Spleen (tissue), 11 donors: ENCODE results near the gene FILIP1. TPM values are rescaled to one million over a fixed set of nuclear protein-coding genes. Genes with fewer than 3 reads are reported as not detected.
A peak's percentile ranks its signal among the peaks of the same experiment; 100 is the strongest.

ENCODE experiments used
- DNase-seq: peaks from one replicate; pipeline ENCODE4 v3.0.0-alpha.2; 2020
- H3K27ac ChIP-seq, 8 donors: fragments of 200-600 bp; sonication (generic) in 7 of 8; 1 replicate in 4 of 8; 2 replicates in 4 of 8; pipeline versions ENCODE4 v1.5.0 to v1.8.0; 2016 to 2021; ENCODE audit warnings: inconsistent platforms in 4 of 8, mild to moderate bottlenecking in 4 of 8, moderate library complexity in 1 of 8
- H3K27me3 ChIP-seq, 7 donors: fragments of 200-600 bp; sonication (generic) in 6 of 7; replicated peaks in 1 of 7; 1 replicate in 4 of 7; 2 replicates in 3 of 7; pipeline versions ENCODE4 v1.5.0 to v1.8.0; 2016 to 2021; ENCODE audit warnings: inconsistent platforms in 3 of 7, mild to moderate bottlenecking in 1 of 7
- H3K36me3 ChIP-seq, 6 donors: fragments of 200-600 bp; sonication (generic) in 5 of 6; 1 replicate in 4 of 6; 2 replicates in 2 of 6; pipeline versions ENCODE4 v1.5.0 to v1.8.0; 2016 to 2021; ENCODE audit warnings: inconsistent platforms in 2 of 6
- H3K4me1 ChIP-seq, 6 donors: fragments of 200-600 bp; sonication (generic) in 5 of 6; 1 replicate in 3 of 6; 2 replicates in 3 of 6; pipeline versions ENCODE4 v1.5.0 to v1.8.0; 2016 to 2021; ENCODE audit warnings: inconsistent platforms in 3 of 6
- H3K4me3 ChIP-seq, 8 donors: fragments of 200-600 bp; sonication (generic) in 7 of 8; 1 replicate in 4 of 8; 2 replicates in 4 of 8; pipeline versions ENCODE4 v1.5.0 to v1.8.0; 2016 to 2021; ENCODE audit warnings: inconsistent platforms in 4 of 8, mild to moderate bottlenecking in 4 of 8, moderate library complexity in 2 of 8
- H3K9me3 ChIP-seq, 8 donors: fragments of 200-600 bp; sonication (generic) in 7 of 8; 1 replicate in 4 of 8; 2 replicates in 4 of 8; pipeline versions ENCODE4 v1.5.0 to v1.8.0; 2016 to 2021; ENCODE audit warnings: inconsistent platforms in 4 of 8
- POLR2A ChIP-seq, 3 donors: fragments of 450-650 bp; IDR thresholded peaks; one replicate each; pipeline ENCODE4 v1.5.1; 2017; ENCODE audit warnings: antibody characterized with exemption in 3 of 3, mild to moderate bottlenecking in 1 of 3
- POLR2AphosphoS5 ChIP-seq, 3 donors: sonication (generic); formaldehyde crosslinking; IDR thresholded peaks; one replicate each; pipeline ENCODE4 v1.5.1; 2017; ENCODE audit warnings: antibody characterized with exemption in 3 of 3
- WGBS, 5 donors: extraction: QIAGEN DNeasy Blood & Tissue Kit in 3 of 5; methylation state at CpG; one replicate each; pipeline versions ENCODE4 v1.1.5 to v1.1.7; 2013 to 2018; 5-methylcytosine and 5-hydroxymethylcytosine counted together
- intact Hi-C: fragments of 100-400 bp; cut with DNase I; formaldehyde crosslinking; loops from one replicate; pipeline ENCODE4 v1.15.0; 2023; ENCODE audit warnings: low total_unique reads
- polyA plus RNA-seq, 3 donors: library from polyadenylated mRNA; stranded (reverse); fragments of 200-250 nt; gene quantifications; one replicate each; pipeline ENCODE4 v1.2.1, GENCODE V29; 2013
- total RNA-seq, 7 donors: library from RNA; depleted of rRNA in 3 of 7; stranded (reverse); fragments of >200 nt in 3 of 7; fragmentation: NEBNext Ultra II Directional in 4 of 7; extraction: Animal tissue kit (Norgen Biotek cat#: 25700) in 4 of 7; gene quantifications; one replicate each; pipeline versions ENCODE4 v1.1.0 to v1.2.1, GENCODE V29; 2016 to 2021
- TF ChIP-seq, protein P1 (sequence below), 11 experiments: fragments of 200-600 bp in 7 of 11; fragments of 450-650 bp in 4 of 11; sonication (generic) in 4 of 11; IDR thresholded peaks in 8 of 11; conservative IDR thresholded peaks in 3 of 11; 1 replicate in 7 of 11; 2 replicates in 4 of 11; pipeline versions ENCODE4 v1.4.0 to v1.8.0; 2016 to 2021; ENCODE audit warnings: antibody characterized with exemption in 11 of 11, inconsistent platforms in 4 of 11, mild to moderate bottlenecking in 1 of 11
- donor health status: healthy with polysubstance abuse.
- donor health status: DM: no; HTN: no; CAD: no; lungs with moderate emphysema.
- donor health status: DM: no; HTN: no; CAD: no.
- donor health status: Bipolar disorder and iron deficiency.
- donor health status: healthy.
- donor health status: DM: no; HTN: no; CAD: no.
- donor health status: DM: yes; HTN: yes; CAD: no.

The FILIP1 gene
- total and polyA plus RNA-seq, 10 donors, result 0.11 to 0.59 (median 0.38) TPM

DNA sequence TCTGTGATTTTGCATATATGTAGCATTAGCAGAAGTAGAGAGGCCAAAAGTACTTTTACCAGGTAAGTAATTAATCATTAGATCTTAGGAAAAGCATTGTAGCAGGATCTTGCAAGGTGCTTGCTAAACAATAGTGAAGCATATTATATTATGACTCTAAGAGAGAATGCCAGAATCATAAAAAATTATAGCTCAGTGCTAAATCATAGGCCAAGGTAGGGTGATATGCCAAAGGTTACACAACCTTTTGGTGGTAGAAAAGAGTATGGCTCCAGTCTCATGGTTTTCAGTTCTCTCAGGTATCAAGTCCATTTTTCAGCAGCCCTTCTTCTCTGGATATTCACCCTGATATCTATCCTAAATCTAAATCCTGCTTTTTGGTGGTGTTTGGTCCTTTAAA, 192.1 kb downstream of the FILIP1 start:
- Histone ChIP-seq H3K4me3 (no peak overlapping the region), H3K36me3 (no peaks in the 10 kb centered on the region), H3K9me3 (no peaks in the 10 kb centered on the region), H3K27me3 (peaks cover 0 to 7% (median 0%) of the 10 kb centered on the region in 7 donors), H3K27ac (no peak overlapping the region), H3K4me1 (peaks cover 0 to 19% (median 6%) of the 10 kb centered on the region in 6 donors)
- DNase-seq, result no peak
- TF ChIP-seq POLR2AphosphoS5 (IDR thresholded peaks at IDR 0.05) (no peak), POLR2A (IDR thresholded peaks at IDR 0.05) (no peak)
- TF ChIP-seq, protein P1, sequence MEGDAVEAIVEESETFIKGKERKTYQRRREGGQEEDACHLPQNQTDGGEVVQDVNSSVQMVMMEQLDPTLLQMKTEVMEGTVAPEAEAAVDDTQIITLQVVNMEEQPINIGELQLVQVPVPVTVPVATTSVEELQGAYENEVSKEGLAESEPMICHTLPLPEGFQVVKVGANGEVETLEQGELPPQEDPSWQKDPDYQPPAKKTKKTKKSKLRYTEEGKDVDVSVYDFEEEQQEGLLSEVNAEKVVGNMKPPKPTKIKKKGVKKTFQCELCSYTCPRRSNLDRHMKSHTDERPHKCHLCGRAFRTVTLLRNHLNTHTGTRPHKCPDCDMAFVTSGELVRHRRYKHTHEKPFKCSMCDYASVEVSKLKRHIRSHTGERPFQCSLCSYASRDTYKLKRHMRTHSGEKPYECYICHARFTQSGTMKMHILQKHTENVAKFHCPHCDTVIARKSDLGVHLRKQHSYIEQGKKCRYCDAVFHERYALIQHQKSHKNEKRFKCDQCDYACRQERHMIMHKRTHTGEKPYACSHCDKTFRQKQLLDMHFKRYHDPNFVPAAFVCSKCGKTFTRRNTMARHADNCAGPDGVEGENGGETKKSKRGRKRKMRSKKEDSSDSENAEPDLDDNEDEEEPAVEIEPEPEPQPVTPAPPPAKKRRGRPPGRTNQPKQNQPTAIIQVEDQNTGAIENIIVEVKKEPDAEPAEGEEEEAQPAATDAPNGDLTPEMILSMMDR (IDR thresholded peaks at IDR 0.05 in 8 of 11, conservative IDR thresholded peaks at IDR 0.05 in 3 of 11), result no peak
- intact Hi-C loops, result no loop called here

DNA sequence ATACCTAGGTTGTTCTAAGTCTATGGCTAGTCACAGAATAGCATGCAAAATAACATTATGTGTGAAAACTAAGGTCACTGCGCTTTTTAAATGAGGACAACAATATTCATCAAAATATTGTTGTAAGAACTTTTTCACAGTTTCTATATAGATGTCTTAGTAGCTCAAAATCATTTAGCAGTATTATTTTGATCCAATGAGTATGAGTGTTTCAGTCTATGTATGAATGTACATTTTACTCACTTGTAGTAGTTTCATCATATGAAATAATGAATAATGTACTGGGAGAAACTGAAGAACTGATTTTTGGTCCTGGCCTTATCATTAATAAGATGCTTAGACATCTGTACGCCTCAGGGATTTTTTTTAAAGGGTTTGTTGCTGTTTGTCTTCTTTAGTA, 192.5 kb downstream of the FILIP1 start:
- Histone ChIP-seq H3K9me3 (no peaks in the 10 kb centered on the region), H3K27ac (no peak overlapping the region), H3K36me3 (no peaks in the 10 kb centered on the region), H3K27me3 (peaks cover 0 to 7% (median 0%) of the 10 kb centered on the region in 7 donors), H3K4me1 (peaks cover 0 to 19% (median 6%) of the 10 kb centered on the region in 6 donors), H3K4me3 (no peak overlapping the region)
- TF ChIP-seq, protein P1 (IDR thresholded peaks at IDR 0.05 in 8 of 11, conservative IDR thresholded peaks at IDR 0.05 in 3 of 11), result no peak
- TF ChIP-seq POLR2AphosphoS5 (IDR thresholded peaks at IDR 0.05) (no peak), POLR2A (IDR thresholded peaks at IDR 0.05) (no peak)
- 90 to 99% (median 93%) methylated on average over 2 of the region's 2 CpGs for WGBS, 5 donors
- no peak for DNase-seq
- intact Hi-C loops, result no loop called here

DNA sequence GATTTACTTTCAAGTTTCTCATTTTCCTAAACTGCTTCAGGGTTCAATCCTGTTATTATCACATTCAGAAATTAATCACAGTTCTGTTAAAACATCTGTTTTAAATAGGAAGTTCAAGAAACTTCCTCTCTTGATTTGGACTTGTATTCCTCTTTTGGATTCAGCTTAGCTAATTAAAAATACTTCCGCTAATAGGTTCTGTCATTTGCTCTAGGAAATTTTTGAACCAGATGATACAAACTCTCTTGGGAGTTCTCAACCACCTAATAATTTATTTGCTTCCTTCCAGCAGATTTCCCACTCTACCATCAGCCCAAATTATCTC, 193.1 kb downstream of the FILIP1 start:
- Histone ChIP-seq H3K27me3 (peaks cover 0 to 5% (median 0%) of the 10 kb centered on the region in 7 donors), H3K9me3 (no peaks in the 10 kb centered on the region), H3K27ac (peak overlapping the region in 6 of 8 donors; percentile 8 to 46 (median 22)), H3K36me3 (no peaks in the 10 kb centered on the region), H3K4me1 (peaks cover 0 to 19% (median 6%) of the 10 kb centered on the region in 6 donors), H3K4me3 (no peak overlapping the region)
- TF ChIP-seq, protein P1 (IDR thresholded peaks at IDR 0.05 in 8 of 11, conservative IDR thresholded peaks at IDR 0.05 in 3 of 11), result no peak
- no peak for TF ChIP-seq POLR2A (IDR thresholded peaks at IDR 0.05)
- no peak for TF ChIP-seq POLR2AphosphoS5 (IDR thresholded peaks at IDR 0.05)
- intact Hi-C loops, result no loop called here
- 12 to 43% (median 29%) methylated on average over 1 of the region's 1 CpG for WGBS, 5 donors
- DNase-seq, result no peak

DNA sequence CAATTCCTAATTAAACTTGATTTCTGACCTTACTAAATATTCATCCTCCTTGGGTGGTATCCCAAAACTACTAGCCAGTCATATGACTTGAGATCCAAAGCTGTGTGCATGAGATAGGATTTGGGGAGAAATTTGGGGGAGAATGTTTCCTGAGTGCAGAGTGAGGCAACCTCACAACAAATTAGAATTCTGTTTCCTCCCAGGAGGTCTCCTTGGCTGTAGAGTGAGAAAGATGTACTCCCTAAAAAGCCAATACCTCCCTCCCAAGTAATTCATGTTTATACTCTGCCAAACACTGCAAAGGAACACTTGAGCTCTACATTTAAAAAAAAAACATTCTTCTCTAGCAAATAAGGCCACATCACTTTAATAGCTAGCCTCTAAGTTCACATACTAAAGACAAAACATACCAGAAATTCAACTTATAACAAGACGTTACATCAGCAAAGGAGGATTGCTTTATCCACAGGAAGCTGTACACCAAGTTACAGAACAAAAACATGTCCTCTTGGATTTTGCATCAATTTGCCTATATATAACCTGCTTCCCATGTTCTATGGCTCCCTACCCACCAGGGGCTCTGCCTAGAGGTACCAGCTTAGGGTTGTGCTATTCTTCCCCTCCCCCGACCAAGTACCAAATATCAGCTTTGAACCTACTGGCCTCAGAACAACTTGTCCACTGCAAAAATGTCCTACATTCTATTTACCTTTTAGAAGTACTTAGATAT, 193.6 kb downstream of the FILIP1 start:
- Histone ChIP-seq H3K4me3 (no peak overlapping the region), H3K36me3 (no peaks in the 10 kb centered on the region), H3K4me1 (peaks cover 0 to 19% (median 6%) of the 10 kb centered on the region in 6 donors), H3K9me3 (no peaks in the 10 kb centered on the region), H3K27me3 (peaks cover 0 to under 1% (median 0%) of the 10 kb centered on the region in 7 donors), H3K27ac (peak overlapping the region in 7 of 8 donors; percentile 8 to 46 (median 22))
- DNase-seq, result no peak
- TF ChIP-seq POLR2AphosphoS5 (IDR thresholded peaks at IDR 0.05), result no peak
- TF ChIP-seq, protein P1 (IDR thresholded peaks at IDR 0.05 in 8 of 11, conservative IDR thresholded peaks at IDR 0.05 in 3 of 11), result no peak
- TF ChIP-seq POLR2A (IDR thresholded peaks at IDR 0.05), result no peak
- intact Hi-C loops, result loop anchor here (10.0 kb wide), 1 partner anchor 225 kb away; no protein-coding TSS in a partner anchor
- WGBS, 5 donors, result 58 to 75% (median 59%) methylated on average over 2 of the region's 2 CpGs
